Activated CD4-positive, alpha-beta T cell treated with anti-CD3 and anti-CD28 coated beads for 4 hours (primary cell): Measurements from ENCODE around the gene NDUFV1.
"Not testable (repeated sequence)": the region's sequence is repeated elsewhere in the genome, so short reads cannot be mapped to it uniquely, and the experiment has no call there.

ENCODE experiments used
- DNase-seq, 2 donors: peaks; one replicate each; pipeline ENCODE4 v3.0.0-alpha.2; 2020

NDUFV1 gene

GRCh38 chr11:67606492-67607295 is at the start of gene NDUFV1:
Gene NDUFV1 (plus strand): TSS chr11:67606936. CDS start chr11:67607005, 69 bp downstream.
- DNase-seq = peak; percentile 96

GRCh38 chr11:67558084-67558772 is 48.5 kb upstream of the NDUFV1 start:
- no peak for DNase-seq

GRCh38 chr11:67561971-67562619 is 44.6 kb upstream of the NDUFV1 start:
- no peak for DNase-seq

GRCh38 chr11:67562963-67563704 is 43.6 kb upstream of the NDUFV1 start:
- no peak for DNase-seq

GRCh38 chr11:67563705-67564114 is 43.0 kb upstream of the NDUFV1 start:
- not testable (repeated sequence) for DNase-seq

- no peak for DNase-seq
Measured at GRCh38 chr11:67564230-67564629, 42.5 kb upstream of the NDUFV1 start.

- no peak for DNase-seq
Measured at GRCh38 chr11:67571443-67571842, 35.3 kb upstream of the NDUFV1 start.

GRCh38 chr11:67572305-67572704 is 34.4 kb upstream of the NDUFV1 start:
- DNase-seq = no peak

GRCh38 chr11:67572747-67573419 is 33.9 kb upstream of the NDUFV1 start:
- peak; percentile 19 to 29 for DNase-seq

- DNase-seq = no peak
Measured at GRCh38 chr11:67574938-67575337, 31.8 kb upstream of the NDUFV1 start.

- DNase-seq = no peak
Measured at GRCh38 chr11:67576735-67577475, 29.8 kb upstream of the NDUFV1 start.

GRCh38 chr11:67577951-67578350 is 28.8 kb upstream of the NDUFV1 start:
- DNase-seq = no peak

- DNase-seq = no peak
Measured at GRCh38 chr11:67581469-67581868, 25.3 kb upstream of the NDUFV1 start.

GRCh38 chr11:67582011-67582410 is 24.7 kb upstream of the NDUFV1 start:
- DNase-seq = no peak

GRCh38 chr11:67583247-67584204 is 23.2 kb upstream of the NDUFV1 start, which contains the start of gene GSTP1:
Gene GSTP1 (plus strand): TSS chr11:67583812. CDS start chr11:67583844, 32 bp downstream.
- DNase-seq = peak; percentile 65 to 82

- peak in 1 of 2 donors; percentile 9 for DNase-seq
Measured at GRCh38 chr11:67584205-67584880, 22.4 kb upstream of the NDUFV1 start.

GRCh38 chr11:67584881-67585873 is 21.6 kb upstream of the NDUFV1 start:
- no peak for DNase-seq

GRCh38 chr11:67585911-67586310 is 20.8 kb upstream of the NDUFV1 start:
- DNase-seq = no peak
